Activated T-cell treated with anti-CD3 and anti-CD28 coated beads, Interleukin-2, amount 50 U/mL, for 1 hour (primary cell): ENCODE measurements around the gene USB1.

Source experiments
- DNase-seq: peaks from one replicate; pipeline ENCODE4 v3.0.0-alpha.2; 2020

Gene USB1

GRCh38 chr16:58037365-58038057, 36.3 kb downstream of the USB1 start:
- DNase-seq, result no peak

DNA sequence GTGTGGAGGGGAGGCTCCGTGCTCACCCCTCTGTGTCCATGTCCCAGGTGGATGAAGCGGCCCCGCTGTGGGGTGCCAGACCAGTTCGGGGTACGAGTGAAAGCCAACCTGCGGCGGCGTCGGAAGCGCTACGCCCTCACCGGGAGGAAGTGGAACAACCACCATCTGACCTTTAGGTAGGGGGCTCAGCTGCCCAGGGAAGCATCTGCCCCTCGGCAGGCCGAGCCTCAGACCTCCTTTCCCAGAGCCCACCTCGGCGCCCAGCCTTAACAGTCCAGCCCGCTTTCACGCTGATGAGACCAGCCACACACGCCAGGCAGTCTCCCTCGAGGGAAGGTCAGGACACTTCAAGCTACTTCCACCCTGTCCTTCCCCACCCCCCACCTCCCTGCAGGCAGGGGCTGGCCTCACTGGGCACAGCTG, 37.0 kb downstream of the USB1 start:
- no peak for DNase-seq

GRCh38 chr16:58039829-58040495, 38.8 kb downstream of the USB1 start:
- DNase-seq, result no peak

DNA sequence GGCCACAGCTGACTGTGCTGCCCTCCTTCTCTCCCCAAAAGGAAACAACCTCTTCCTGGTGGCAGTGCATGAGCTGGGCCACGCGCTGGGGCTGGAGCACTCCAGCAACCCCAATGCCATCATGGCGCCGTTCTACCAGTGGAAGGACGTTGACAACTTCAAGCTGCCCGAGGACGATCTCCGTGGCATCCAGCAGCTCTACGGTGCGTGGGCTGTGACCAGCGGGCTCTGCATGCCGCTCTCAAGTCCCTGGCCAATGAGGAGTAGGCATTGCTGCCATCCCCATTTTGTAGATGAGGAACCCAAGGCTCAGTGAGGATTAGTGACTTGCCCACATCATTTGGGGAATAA, 39.3 kb downstream of the USB1 start:
- DNase-seq, result no peak

DNA sequence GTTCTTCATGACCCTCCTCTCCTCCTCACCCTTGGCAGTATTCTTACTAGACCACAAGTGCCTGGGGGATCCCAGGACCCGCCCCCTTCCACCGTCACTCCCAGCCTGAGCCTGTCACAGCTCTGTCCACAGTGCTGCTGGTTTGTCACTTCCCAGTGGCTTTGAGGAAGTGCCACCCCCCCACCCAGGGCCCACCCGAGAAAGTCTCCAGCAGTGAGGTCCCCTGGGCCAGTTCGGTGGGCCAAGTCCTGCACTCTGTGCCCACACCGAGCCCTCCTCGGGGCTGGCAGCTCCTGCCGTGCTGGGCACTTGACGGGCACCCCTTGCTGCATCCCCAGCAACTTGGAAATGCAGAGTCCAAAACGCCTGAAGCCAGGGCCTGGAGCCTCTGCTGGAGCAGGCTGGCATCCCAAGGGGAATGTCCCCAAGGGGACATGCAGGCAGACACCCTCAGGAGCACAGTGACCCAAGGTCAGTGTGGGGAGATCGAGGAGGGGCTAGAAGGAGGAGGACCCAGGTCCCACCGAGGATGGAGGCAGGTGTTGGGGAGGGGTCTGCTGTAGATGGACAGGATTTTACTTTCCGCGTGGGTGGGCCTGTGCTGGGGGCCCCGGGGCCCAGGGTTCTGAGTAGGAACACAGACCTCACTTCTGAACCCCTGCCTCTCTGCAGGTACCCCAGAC, 39.9 kb downstream of the USB1 start:
- no peak for DNase-seq

DNA sequence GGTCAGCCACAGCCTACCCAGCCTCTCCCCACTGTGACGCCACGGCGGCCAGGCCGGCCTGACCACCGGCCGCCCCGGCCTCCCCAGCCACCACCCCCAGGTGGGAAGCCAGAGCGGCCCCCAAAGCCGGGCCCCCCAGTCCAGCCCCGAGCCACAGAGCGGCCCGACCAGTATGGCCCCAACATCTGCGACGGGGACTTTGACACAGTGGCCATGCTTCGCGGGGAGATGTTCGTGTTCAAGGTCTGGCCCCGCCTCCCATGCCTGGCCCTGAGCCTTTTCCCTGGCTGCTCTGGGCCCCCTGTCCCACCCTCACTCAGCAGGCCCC, 40.4 kb downstream of the USB1 start:
- DNase-seq, result no peak

GRCh38 chr16:58042001-58042885, 41.0 kb downstream of the USB1 start:
- no peak for DNase-seq

GRCh38 chr16:58042886-58043515, 41.8 kb downstream of the USB1 start:
- DNase-seq, result no peak

GRCh38 chr16:58043571-58044155, 42.5 kb downstream of the USB1 start:
- DNase-seq, result no peak

- DNase-seq, result no peak
These were observed 43.2 kb downstream of the USB1 start for GRCh38 chr16:58044266-58045019.

GRCh38 chr16:58045096-58045495, 43.9 kb downstream of the USB1 start:
- DNase-seq, result no peak

GRCh38 chr16:58046054-58046881, 45.1 kb downstream of the USB1 start:
- no peak for DNase-seq

DNA sequence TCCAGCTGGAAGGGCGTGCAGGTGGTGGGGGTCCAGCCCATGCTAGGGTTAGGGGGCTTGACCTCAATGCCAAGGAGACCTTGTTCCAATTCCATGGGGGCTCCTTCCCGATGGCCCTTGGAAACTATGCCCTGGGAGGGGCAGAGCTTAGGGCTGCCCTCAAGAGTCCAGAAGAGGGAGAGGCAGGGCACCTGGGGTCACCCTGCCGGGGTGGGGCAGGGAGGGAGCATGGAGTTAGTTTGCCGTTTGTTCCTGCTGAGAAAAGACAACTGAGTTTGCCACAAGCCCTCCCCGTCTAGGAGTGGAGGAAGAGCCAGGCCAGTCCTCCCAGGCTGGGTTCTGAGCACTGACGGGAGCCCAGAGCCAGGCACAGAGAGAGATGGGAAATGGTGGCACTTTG, 45.7 kb downstream of the USB1 start:
- DNase-seq, result no peak

GRCh38 chr16:58047557-58048348, 46.5 kb downstream of the USB1 start:
- DNase-seq, result no peak

GRCh38 chr16:58048494-58049231, 47.5 kb downstream of the USB1 start:
- no peak for DNase-seq

GRCh38 chr16:58049232-58050185, 48.3 kb downstream of the USB1 start:
- DNase-seq, result no peak

- DNase-seq, result no peak
These were observed 50.1 kb downstream of the USB1 start for GRCh38 chr16:58051296-58051695.
